HG03520 (cell line): ENCODE data around the gene NPW.

ENCODE experiments used
- ATAC-seq: cut with Tn5 transposase; IDR thresholded peaks from one replicate; pipeline ENCODE4 v1.9.1; 2021; ENCODE audit warnings: mild to moderate bottlenecking, moderate library complexity; ENCODE audit not compliant: unreplicated experiment

NPW gene

GRCh38 chr16:2019518-2019920 is at the start of gene NPW:
NPW (plus strand) TSS chr16:2019785.
- no peak for ATAC-seq

GRCh38 chr16:1971796-1972489 is 47.6 kb upstream of the NPW start, which contains the start of gene TBL3:
TBL3 (plus strand) TSS chr16:1972053; CDS start chr16:1972165, 112 bp downstream.
- peak; percentile 73 for ATAC-seq

DNA sequence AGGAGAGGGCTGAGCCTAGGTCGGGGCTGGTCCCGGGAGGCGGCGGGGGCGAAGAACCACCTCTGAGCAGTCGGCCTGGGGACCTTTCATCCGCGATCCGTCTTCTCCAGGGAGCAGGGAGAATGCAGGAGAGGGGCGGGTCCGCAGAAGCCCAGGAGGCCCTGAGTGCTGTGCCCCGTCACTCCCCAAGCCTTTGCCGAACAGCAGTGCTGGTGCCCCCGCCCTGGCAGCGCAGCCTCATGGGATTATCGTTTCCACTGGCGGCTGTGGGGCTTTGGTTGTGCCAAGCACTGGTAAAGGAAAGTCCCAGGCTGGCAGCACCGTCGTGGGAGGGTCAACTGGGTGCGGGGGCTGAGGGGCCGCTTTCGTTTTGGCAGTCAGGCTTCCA is 47.1 kb upstream of the NPW start:
- ATAC-seq: peak; percentile 6

- no peak for ATAC-seq
Observed at GRCh38 chr16:1973461-1974156, 46.0 kb upstream of the NPW start.

- ATAC-seq: no peak
Observed at GRCh38 chr16:1974157-1975070, 45.2 kb upstream of the NPW start.

DNA sequence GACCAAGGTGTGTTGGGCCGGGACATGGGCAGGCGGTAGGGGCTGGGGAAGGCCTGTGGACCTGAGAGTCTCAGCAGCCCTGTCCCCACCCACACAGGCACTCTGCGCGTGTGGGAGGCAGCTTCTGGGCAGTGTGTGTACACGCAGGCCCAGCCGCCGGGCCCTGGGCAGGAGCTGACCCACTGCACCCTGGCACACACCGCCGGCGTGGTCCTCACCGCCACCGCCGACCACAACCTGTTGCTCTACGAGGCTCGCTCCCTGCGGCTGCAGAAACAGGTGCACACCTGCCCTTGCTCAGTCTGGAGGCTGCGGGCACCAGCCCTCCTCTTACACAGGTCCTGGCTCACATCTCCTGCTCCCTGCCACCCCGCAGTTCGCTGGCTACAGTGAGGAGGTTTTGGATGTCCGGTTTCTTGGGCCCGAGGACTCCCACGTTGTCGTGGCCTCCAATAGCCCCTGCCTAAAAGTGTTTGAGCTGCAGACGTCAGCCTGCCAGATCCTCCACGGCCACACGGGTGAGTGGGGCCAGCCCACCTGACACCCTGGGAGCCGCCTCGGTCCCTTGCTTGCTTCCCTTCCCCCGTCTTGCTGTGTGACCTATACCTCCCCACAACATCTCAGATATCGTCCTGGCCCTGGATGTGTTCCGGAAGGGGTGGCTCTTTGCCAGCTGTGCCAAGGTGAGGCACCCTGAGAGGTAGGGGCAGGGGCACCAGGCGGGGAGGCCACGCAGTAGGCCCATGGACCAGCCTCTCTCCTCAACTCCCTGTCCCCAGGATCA is 44.0 kb upstream of the NPW start:
- ATAC-seq: no peak

GRCh38 chr16:1976216-1976520 is 43.4 kb upstream of the NPW start:
- ATAC-seq: no peak

GRCh38 chr16:1976951-1977874 is 42.4 kb upstream of the NPW start:
- ATAC-seq: no peak

- no peak for ATAC-seq
Observed at GRCh38 chr16:1977875-1978268, 41.7 kb upstream of the NPW start.

GRCh38 chr16:1978476-1979120 is 41.0 kb upstream of the NPW start:
- no peak for ATAC-seq

GRCh38 chr16:1979271-1980029 is 40.1 kb upstream of the NPW start:
- no peak for ATAC-seq

DNA sequence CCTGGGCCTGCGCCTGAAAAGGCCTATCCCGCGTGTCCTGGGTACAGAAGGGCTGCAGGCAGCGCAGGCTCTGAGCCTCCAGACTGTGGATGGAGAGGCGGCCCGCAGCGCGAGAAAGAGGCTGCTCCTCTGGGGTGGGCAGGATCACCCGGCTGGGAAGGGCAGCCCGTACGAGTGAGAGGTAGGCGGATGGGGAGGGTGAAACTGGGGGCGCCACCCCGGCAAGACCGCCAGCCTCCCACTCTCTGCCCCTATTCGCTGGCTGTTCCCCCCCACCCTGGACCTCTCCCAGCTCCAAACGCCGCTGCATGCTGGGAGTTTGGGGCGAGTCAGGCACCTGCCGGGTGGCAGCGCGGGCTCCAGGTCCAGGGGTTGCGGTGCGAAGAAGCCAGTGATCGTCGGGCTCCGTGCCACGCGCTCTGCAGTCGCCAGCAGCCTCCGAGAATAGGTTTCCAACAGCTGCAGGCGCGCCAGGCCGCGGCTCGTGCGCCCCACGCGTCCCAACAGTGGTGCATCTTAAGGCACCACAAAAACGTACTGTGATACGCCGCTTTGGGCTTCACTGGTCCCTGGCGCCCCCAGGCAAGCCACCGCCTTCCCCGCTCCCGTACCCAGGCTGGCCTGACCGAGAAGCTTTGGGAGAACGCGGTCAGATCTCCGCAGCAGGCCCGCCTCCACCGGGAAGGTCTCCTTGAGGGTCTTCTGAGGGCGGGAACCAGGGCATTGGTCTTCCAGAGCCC is 39.4 kb upstream of the NPW start:
- ATAC-seq: no peak

DNA sequence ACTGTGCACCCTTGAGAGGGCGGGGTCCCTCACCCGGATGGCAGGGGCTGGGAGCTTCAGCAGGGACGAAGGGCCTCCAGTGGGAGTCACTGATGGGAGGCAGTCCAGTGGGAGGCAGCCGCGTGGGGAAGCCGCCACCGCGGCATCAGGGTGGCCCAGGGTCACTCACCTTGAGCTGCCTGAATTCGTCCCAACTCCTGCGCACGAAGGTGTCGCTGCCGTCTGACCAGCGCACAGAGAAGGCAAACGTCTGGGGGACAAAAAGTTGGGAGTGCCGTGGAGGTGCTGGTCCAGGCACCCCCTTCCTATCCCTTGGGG is 38.9 kb upstream of the NPW start:
- no peak for ATAC-seq

- ATAC-seq: no peak
Observed at GRCh38 chr16:1981398-1981836, 38.2 kb upstream of the NPW start, which contains the start of gene NOXO1. NOXO1 (minus strand) TSS chr16:1981469; CDS start chr16:1981179, 290 bp downstream.

DNA sequence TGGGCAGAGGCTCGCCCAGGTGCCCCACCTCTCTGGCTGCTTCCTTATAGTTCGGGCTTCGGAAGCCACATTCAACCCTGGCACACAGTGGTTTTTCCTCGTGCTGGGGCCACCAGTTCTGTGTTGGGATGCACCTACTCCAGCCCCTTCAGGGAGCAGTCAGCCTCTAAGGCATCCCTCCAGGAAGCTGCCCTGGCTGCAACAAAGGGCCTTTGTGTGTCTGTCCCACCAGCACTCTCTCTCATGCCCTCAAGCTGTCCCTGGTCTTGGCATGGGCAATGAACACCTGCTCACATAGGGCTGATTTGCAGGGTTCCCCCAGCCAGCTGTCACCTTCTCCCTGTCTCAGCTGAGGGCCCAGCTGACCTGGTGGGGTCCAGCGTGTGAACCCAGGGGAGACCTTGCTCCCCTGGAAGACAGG is 37.6 kb upstream of the NPW start:
- no peak for ATAC-seq

- no peak for ATAC-seq
Observed at GRCh38 chr16:1982991-1983543, 36.5 kb upstream of the NPW start.

DNA sequence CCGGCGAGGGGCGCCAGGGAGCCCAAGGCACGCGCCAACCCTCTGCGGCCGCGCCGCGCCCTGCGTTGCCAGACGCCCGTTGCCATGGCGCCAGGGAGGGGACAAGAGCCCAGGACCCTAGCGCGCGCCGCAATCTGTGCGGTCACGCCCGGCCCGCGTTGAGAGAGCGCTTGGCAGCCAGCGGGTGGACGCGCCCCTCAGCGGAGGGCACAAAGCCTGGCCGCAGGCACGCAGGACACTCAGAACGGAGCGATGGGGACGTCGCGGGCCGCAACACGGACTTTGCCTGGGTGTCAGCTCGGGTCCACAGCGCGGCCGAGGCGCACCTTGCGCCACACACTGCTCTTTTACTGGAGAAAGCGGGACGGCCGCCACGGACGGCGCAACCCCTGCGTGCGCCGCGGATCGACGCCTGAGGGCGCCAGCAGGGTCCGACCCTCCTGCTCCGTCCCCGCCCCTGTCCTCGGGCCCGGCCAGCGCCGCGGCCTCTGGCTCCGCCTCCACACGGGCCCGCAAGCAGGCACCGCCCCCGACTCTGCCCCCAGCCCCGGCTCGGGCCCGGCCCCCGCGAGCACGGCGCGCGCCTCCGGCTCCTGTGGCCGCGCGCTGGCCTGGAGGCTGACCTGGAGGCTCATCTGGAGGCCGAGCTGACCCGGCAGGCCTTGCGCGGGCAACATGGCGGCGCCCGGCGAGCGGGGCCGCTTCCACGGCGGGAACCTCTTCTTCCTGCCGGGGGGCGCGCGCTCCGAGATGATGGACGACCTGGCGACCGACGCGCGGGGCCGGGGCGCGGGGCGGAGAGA is 35.8 kb upstream of the NPW start, which contains the start of gene GFER:
Gene GFER, plus strand, starts transcription at position 650 of the 803 bp plus-strand sequence. Its CDS starts 26 bp downstream, at position 676.
- peak; percentile 62 for ATAC-seq
